ENCODE measurements around the gene TREML1.
"Not testable (repeated sequence)": the region's sequence is repeated elsewhere in the genome, so short reads cannot be mapped to it uniquely, and the experiment has no call there.

Gene TREML1

DNA sequence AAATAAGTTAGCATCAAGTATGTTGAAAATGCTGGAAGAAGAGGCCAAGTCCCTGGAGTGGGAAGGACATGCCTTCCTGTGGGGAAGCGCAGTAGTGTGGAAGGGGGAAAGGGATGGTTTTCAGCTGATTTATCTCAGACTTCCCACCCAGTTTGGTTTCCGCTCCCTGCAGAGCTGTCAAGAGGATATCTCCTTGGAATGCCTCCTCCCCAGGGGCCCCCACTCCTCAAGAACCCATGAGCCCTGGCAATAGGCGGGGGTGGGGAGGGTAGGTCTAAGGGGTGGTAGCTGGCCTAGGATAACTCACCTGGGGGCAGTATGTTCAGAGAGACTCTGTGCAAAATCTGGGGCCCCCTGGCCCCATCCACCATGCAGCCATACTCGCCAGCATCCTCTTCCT is 696 bp downstream of the TREML1 start:
- DNase-seq (ENCODE audit: low read depth in 3 of 3, low spot score in 1 of 3) = no peak

DNA sequence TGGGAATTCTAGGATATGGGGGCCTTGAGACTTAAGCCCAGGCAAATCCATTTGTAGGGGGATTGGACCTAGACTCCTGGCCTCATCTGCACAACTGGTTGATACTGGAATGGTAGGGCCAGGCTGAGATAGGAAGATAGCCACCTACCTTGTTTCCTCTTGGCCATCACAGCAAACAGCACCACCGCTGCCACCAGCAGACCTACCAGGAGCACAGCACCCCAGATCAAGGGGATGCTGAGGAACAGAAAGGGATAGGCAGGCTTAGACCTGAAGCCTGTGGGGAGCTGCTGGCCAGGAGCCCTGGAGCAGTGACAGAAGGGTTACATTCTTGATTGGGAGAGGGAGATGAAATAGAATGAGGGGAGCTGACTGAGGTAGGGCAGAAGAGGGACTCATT is 3.5 kb downstream of the TREML1 start:
- no peak for DNase-seq (ENCODE audit: low read depth in 3 of 3, low spot score in 1 of 3)

DNA sequence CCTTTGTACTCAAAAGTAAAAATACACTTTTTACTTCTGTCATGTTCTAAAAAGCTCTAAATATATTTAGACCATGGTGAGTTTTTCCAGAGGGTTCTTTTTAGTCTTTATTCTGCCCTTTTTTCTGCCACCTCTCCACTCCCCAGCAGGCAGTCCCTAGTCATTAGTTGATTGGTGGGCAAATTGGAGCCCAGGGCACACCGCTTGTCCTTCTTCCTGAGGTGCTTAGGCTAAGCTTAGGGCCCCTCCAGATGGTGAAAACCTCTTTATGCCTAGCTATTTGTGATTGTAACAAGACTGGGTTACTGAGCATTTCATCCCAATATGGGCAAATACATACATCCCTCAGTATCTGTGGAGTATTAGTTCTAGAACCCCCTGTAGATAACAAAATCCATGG is 6.2 kb downstream of the TREML1 start:
- no peak for DNase-seq (ENCODE audit: low read depth in 3 of 3, low spot score in 1 of 3)

DNA sequence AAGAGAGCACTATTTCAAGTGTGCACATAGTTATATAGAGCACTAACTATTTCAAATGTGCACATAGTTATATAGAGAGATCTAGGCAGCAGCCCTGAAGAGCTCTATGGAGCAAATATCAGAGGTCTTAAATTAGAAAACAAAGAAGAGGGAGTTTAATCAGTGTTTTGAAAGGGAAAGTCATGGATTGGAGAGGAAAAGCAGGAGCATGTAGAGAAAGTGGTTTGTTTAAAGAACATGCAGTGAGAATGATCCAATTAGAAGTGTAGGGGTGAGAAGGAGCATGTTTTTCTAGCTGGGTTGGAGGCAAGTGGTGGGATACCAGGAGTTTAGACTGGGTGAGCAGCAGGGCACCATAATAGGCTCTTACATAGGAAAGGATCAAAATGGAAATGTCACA is 17.2 kb downstream of the TREML1 start:
- no peak for DNase-seq (ENCODE audit: low read depth in 3 of 3, low spot score in 1 of 3)

DNA sequence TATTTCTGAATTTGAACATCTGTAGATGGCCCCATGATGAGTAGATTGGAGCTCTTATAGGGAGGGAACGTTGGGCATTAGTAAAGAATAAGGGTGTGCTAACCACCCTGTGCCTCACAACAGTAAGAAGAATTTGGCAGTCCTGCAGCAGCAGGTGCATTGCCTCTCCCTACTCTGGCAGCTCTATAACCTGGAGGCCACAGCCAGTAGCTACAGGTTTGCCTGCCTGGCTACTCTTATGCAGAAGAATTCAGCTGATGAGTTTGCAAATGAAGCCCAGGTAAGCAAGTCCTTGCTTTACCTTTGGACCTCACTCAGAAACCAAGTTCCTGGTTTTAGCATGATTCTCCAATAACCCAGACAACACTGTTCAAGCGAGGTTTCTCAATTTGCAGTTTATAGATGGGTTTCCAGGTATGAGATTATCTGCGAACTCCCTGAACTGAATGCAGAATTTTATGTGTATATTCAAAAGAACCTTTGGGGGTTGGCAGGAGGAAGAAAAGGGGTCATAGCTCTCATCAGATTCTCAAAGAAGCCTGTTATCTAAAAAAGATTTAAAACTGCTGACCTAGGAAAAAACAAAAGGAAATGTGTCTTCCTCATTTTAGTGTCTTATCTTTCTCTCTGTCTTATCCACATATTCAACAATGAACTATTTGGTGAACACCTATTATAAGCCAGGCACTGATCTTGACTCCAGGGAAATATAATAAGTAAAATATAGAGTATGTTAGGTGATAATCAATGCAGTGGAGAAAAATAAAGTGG is 18.9 kb downstream of the TREML1 start:
- DNase-seq (ENCODE audit: low read depth in 3 of 3, low spot score in 1 of 3) = no peak

DNA sequence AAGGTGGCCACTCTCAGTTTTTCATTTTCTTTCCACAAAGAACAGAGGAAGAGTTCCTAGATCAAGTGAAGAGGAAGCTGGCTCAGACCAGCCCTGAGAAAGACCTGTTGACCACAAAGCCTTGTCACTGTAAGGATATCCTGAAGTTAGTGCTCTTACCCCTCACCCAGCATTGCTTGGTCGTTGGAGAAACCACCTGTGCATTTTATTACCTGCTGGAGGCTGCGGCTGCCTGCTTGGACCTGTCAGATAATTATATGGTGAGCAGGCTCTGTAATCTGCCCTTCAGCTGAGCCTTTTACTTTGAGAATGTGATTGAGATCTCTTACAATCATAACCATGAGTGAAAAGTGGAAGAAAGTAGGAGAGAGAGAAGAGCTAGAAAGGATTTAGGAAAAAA is 21.9 kb downstream of the TREML1 start:
- no peak for DNase-seq (ENCODE audit: low read depth in 3 of 3, low spot score in 1 of 3)

DNA sequence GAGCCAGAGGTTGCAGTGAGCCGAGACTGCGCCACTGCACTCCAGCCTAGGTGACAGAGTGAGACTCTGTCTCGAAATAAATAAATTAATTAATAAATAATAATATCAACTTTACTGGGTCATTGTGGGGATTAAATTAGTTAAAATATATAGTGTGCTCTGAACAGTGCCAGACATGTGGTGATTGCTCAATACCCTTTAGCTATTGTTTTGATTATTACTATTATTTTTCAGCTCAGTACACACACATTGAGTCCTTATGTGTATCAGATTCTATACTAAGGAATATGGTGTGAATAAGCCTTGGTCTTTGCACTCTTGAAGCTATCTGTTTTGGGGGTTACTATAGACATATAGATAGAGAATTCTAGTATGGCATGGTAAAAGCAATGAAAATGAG is 28.9 kb downstream of the TREML1 start:
- DNase-seq (ENCODE audit: low read depth in 3 of 3, low spot score in 1 of 3) = no peak

DNA sequence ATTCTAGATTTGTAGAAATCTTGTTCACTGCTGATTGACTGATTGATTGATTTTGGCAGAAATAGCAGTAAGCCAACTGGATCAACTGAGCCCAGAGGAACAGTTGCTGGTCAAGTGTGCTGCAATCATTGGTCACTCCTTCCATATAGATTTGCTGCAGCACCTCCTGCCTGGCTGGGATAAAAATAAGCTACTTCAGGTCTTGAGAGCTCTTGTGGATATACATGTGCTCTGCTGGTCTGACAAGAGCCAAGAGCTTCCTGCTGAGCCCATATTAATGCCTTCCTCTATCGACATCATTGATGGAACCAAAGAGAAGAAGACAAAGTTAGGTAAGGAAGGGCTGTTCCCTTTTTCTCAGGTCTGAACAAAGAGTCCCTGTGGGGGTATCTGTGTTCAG is 31.2 kb downstream of the TREML1 start:
- no peak for DNase-seq (ENCODE audit: low read depth in 3 of 3, low spot score in 1 of 3)

DNA sequence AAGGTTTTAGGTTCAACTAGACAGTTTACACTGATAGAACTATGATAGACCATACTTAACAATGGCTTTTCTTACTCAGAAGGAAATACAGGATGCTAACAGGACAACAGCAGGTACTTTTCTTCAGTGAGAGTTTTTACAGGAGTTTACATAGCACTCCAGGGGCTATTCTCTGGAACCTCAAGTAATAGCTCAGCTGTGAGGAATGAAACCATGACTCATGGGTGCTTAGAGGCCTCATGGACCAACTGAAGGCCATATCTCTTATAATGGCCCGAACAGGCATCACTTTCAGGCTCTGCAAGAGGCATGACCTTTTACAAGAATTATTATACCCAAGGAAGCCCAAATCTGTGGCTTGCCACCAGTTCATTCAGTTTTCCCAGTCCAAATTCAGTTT is 31.8 kb downstream of the TREML1 start:
- no peak for DNase-seq (ENCODE audit: low read depth in 3 of 3, low spot score in 1 of 3)

DNA sequence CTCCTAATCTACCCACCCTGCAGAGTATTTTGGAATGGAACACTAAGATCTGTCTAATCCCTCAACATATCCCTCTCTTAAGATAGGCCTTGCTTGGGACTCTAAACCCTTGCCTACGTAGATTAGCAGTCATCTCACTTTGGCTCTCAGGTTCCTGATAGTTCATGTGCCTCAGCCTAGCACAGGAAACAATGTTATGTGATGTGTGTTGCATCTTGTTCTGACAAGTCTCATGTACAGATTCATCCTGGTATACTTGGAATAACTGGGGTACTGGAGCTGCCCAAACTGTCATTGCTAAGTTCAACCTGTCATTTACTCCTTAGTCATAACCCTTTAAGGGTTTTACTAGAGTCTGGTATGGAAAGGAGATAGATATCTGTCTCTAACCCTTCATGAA is 34.1 kb downstream of the TREML1 start:
- DNase-seq (ENCODE audit: low read depth in 3 of 3, low spot score in 1 of 3) = no peak

DNA sequence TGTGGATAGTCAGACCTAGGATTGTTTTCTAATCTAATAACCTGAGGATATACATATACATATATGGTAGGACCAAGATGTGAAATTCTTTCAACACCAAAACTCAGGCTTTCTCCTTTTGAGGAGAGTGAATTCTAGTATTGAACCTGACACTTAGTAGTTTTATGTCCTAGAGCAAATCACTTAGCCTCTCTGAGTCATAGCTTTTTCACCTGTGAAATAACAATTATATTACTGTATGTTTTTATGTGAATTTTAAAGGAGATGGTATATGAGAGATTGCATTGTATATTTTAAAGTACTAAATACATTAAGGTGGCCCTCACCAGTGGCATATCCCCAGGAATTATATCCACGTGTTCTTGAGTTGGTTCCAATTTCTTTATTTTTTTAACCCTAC is 34.6 kb downstream of the TREML1 start:
- DNase-seq (ENCODE audit: low read depth in 3 of 3, low spot score in 1 of 3) = no peak

DNA sequence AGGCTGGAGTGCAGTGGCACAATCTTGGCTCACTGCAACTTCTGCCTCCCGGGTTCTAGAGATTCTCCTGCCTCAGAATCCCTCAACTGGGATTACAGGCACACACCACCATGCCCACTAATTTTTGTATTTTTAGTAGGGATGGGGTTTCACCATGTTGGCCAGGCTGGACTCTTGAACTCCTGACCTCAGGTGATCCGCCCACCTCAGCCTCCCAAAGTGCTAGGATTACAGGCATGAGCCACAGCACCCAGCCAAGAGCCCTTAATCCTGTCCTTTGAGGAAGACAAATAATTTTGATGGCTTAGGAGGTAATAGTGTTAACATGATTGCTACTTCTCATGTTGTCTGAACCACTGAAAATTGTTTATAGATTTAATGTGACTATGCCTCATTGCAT is 39.1 kb downstream of the TREML1 start:
- DNase-seq (ENCODE audit: low read depth in 3 of 3, low spot score in 1 of 3) = not testable (repeated sequence)

DNA sequence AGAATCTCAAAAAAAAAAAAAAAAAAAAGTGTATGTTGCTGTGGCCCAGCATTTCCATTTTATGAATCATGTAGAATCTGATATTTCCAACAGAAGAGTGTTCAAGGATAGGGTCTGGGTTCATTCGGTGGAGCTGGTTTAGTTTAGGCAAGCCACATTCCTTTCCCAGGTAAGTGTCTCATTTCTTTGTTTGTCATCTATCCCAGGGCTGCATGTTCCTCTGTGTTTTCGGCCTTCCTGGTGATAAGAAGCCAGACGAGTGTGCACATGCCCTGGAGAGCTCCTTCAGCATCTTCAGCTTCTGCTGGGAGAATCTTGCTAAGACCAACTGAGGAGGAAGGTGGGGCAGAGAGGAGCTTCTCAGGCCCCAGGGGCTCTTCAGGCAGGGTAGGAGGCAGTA is 43.1 kb downstream of the TREML1 start:
- no peak for DNase-seq (ENCODE audit: low read depth in 3 of 3, low spot score in 1 of 3)

DNA sequence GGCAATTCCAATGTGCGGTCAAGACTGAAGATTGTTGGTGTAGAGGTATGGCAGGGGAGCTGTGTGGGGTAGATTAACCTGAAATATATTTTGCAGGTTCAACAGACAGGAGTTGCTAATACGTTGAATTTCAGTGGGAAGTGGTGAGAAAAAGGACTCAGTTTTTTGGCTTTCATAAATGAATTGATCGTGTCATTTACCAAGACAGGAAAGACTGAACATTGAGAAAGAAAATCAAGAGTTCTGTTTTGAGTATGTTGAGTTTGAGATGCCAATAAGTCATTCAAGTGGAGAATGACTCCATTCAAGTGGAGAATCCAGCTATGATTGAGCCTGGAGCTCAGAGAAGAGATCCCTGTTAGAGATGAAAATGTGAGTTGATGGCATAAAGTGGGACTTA is 50.3 kb downstream of the TREML1 start:
- no peak for DNase-seq (ENCODE audit: low read depth in 3 of 3, low spot score in 1 of 3)

DNA sequence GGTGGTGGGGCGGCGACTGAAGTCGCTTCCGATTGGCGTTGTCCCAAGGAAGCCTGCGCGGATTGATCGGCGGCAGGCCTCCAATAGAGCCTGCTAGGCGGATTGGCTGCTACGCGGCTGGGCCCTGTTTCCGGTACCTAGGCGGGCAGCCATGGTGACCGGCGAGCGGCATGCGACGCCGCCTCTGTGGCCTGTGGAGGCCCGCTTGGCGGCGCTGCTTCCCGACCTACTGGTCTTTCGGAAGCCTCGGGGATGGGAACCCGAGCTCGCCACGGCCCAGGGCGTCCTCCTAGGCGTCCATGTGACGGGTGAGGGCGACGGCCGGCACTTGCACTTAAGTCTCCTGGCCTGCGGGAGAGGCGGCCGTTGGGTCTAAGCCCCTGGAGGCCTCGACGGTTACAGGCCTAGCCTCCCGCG is 53.3 kb downstream of the TREML1 start:
- no peak for DNase-seq (ENCODE audit: low read depth in 3 of 3, low spot score in 1 of 3)

Data from stimulated activated CD4-positive, alpha-beta T cell treated with anti-CD3 and anti-CD28 coated beads, TNF-alpha, amount 100 ng/mL, for 1 hour (primary cell).